Fibroblast of mammary gland (primary cell): ENCODE measurements around the gene DCK.
"Not testable (repeated sequence)": the region's sequence is repeated elsewhere in the genome, so short reads cannot be mapped to it uniquely, and the experiment has no call there.

ENCODE experiments used
- DNase-seq: peaks from one replicate; pipeline ENCODE4 v3.0.0-alpha.2; 2010; ENCODE audit warnings: low read depth
- H3K4me3 ChIP-seq: 2 replicates; pipeline ENCODE4 v1.5.1; 2011; ENCODE audit warnings: low read depth, mild to moderate bottlenecking, low read length, moderate library complexity; ENCODE audit not compliant: control insufficient read depth
- TF ChIP-seq, protein P1 (sequence below): conservative IDR thresholded peaks from 2 replicates; pipeline ENCODE4 v1.5.1; 2011; ENCODE audit warnings: low read depth, low read length, inconsistent platforms; ENCODE audit not compliant: control insufficient read depth, insufficient read depth

The DCK gene

DNA sequence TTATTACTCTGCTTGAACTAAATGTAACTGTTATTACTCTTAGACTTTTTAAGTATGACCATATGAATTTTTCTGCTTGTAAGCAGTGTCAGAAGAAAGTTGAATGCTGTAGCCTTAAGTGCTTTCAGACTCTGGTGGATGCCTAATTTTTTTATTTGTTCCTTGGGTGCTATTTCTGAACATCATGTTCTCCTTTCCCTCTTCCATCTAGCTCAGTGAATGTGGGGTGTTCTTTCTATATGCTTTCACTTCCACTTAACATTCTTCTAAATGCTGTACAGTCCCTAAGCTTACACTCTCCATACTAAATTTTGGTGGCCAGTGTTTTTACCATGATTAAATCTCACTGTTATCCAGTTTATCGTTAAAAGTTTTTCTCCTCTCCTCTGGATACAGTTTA is 3.6 kb downstream of the DCK start:
- no peak overlapping the region for H3K4me3 ChIP-seq
- TF ChIP-seq, protein P1, sequence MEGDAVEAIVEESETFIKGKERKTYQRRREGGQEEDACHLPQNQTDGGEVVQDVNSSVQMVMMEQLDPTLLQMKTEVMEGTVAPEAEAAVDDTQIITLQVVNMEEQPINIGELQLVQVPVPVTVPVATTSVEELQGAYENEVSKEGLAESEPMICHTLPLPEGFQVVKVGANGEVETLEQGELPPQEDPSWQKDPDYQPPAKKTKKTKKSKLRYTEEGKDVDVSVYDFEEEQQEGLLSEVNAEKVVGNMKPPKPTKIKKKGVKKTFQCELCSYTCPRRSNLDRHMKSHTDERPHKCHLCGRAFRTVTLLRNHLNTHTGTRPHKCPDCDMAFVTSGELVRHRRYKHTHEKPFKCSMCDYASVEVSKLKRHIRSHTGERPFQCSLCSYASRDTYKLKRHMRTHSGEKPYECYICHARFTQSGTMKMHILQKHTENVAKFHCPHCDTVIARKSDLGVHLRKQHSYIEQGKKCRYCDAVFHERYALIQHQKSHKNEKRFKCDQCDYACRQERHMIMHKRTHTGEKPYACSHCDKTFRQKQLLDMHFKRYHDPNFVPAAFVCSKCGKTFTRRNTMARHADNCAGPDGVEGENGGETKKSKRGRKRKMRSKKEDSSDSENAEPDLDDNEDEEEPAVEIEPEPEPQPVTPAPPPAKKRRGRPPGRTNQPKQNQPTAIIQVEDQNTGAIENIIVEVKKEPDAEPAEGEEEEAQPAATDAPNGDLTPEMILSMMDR = no peak
- DNase-seq = no peak

DNA sequence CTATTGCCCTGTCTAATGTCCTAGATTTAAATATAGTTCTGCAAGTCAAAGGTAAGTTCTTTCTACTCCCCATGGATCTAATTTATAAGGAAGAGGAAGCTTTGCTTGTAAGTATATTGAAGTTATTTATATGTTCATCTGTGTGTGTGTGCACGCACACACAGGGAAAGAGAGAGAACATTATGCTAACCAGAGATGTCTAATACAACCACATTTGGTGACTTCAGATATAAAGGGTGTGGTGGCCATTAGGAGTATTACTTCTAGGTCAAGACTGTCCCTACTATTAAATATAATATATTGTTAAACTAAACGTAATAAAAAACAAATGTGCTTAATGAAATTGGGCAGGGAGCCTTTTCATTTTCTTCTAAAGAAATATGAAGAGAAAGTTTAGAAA is 4.1 kb downstream of the DCK start:
- TF ChIP-seq, protein P1 = no peak
- H3K4me3 ChIP-seq = no peak overlapping the region
- no peak for DNase-seq

DNA sequence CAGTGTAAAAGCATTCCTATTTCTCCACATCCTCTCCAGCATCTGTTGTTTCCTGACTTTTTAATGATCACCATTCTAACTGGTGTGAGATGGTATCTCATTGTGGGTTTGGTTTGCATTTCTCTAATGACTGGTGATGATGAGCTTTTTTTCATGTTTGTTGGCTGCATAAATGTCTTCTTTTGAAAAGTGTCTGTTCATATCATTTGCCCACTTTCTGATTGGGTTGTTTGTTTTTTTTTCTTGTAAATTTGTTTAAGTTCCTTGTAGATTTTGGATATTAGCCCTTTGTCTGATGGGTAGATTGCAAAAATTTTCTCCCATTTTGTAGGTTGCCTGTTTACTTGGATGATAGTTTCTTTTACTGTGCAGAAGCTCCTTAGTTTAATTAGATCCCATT is 6.2 kb downstream of the DCK start:
- not testable (repeated sequence) for H3K4me3 ChIP-seq, DNase-seq

DNA sequence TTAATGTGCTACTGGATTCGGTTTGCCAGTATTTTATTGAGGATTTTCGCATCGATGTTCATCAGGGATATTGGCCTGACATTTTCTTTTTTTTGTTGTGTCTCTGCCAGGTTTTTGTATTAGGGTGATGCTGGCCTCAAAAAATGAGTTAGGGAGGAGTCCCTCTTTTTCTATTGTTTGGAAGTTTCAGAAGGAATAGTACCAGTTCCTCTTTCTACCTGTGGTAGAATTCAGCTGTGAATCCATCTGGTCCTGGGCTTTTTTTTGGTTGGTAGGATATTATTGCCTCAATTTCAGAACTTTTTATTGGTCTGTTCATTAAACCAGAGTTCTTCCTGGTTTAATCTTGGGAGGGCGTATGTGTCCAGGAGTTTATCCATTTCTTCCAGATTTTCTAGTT is 7.9 kb downstream of the DCK start:
- not testable (repeated sequence) for H3K4me3 ChIP-seq, DNase-seq

DNA sequence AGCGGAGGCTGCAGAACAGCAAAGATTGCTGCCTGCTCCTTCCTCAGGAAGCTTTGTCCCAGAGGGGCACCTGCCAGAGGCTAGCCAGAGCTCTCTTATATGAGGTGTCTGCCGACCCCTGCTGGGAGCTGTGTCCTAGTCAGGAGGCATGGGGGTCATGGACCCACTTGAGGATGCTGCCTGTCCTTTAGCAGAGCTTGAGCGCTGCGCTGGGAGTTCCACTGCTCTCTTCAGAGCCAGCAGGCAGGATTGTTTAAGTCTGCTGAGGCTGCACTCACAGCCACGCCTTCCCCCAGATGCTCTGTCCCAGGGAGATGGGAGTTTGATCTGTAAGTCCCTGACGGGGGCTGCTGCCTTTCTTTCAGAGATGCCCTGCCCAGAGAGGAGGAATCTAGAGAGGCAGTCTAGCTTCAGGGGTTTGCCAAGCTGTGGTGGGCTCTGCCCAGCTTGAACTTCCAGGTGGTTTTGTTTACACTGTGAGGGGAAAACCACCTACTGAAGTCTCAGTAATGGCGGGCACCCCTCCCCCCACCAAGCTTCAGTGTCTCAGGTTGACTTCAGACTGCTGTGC is 10.9 kb downstream of the DCK start:
- H3K4me3 ChIP-seq = no peak overlapping the region
- TF ChIP-seq, protein P1 = no peak
- DNase-seq = no peak

DNA sequence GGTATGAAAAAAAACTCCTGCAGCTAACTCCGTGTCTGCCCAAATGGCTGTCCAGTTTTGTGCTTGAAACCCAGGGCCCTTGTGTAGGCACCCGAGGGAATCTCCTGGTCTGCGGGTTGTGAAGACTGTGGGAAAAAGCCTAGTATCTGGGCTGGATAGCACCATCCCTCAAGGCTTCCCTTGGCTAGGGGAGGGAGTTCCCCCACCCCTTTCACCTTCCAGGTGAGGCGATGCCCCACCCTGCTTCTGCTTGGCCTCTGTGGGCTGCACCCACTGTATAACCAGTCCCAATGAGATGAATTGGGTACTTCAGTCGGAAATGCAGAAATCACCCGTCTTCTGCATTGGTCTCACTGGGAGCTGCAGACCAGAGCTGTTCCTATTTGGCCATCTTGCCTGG is 11.6 kb downstream of the DCK start:
- DNase-seq = not testable (repeated sequence)

DNA sequence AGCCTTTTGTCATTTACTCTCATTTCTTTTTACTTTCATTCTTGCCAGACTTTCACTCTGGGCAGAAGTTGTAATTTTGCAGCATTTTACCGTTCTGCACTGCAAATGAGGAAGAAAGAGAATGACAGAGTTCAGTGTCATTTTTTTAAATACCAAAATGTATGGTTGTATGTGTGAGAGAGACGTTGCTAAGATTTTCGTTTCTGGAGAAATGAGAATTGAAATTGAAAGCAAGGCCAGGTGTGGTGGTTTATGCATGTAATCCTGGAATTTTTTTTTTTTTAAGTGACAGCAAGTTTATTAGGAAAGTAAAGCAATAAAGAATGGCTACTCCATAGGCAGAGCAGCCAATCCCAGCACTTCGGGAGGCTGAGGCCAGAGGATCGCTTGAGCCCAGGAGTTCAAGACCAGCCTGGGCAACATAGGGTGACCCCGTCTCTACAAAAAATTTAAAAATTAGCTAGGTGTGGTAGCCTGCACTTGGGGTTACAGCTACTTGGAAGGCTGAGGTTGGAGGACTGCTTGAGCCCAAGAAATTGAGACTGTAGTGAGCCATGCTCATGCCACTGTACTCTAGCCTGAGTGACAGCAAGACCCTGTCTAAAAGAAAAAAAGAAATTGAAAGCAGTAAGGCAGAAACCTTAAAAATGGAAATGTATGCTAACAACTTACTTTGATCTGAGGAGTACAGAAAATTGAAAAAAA is 12.9 kb downstream of the DCK start:
- no peak overlapping the region for H3K4me3 ChIP-seq
- no peak for DNase-seq
- TF ChIP-seq, protein P1 = no peak

More for the DNA sequence above, 11.6 kb downstream of the DCK start:
- H3K4me3 ChIP-seq = not testable (repeated sequence)

DNA sequence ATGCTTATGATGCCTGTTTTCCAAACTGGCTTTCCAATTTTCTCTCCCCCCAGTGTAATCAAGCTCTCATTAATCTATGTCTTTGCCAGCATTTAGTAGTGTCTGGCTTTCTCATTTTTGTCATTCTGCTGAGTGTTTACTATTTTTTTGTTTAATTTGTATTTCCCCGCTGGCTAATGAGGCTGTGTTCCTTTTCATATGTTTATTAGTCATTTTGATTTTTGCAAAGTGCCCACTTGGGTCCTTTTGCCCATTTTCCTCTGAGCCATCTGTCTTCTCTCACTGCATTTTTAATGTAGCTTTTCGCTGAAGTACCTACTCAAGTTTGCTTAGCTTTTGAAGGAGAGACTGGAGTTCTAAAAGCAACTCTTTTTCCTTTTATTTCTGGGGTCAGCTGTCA is 14.7 kb downstream of the DCK start:
- TF ChIP-seq, protein P1 = no peak
- H3K4me3 ChIP-seq = no peak overlapping the region
- no peak for DNase-seq
